ENCODE data around the gene CA7.

The CA7 gene

DNA sequence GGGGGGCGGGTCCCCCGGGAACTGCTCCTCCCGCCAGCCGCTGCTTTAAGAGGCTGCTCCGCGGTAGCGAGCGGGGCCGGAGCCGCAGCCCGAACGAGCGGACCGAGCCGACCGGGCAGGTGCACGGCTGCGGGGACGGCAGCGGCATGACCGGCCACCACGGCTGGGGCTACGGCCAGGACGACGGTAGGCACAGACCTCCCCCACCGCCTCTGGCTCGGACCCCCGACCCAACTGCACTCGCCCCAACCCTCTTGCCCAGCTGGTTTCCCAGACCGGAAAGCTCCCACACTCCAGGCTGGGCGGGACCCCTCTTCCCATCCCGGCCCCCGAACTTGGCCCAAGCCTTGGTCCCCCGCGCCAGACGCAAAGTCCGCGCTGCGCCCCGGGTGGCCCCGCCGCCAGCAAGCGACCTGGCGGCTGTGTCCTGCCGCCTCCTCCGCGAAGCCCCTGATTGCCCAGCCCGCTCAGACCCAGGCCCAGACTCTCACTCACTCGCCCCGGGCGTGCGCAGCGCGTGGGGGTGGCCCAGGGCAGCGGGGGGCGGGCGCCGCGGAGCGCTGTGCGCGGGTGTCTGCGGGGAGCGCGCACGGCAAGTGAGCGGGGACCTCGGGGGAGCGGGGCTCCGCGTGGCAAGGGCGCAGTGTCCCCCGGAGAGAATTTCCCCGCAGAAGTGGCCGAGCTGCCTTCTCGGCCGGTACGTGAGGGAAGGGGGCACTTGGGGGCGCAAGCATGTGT lies at the start of gene CA7:
Gene CA7 (plus strand): TSS at position 73 of the 738 bp plus-strand sequence. CDS start 74 bp downstream, at position 147.
- no peak for DNase-seq (ENCODE audit: low read depth)

GRCh38 chr16:66798161-66798560 lies 46.1 kb upstream of the CA7 start:
- peak; percentile 36 for DNase-seq (ENCODE audit: low read depth)

GRCh38 chr16:66800856-66801255 lies 43.4 kb upstream of the CA7 start:
- DNase-seq (ENCODE audit: low read depth), result no peak

DNA sequence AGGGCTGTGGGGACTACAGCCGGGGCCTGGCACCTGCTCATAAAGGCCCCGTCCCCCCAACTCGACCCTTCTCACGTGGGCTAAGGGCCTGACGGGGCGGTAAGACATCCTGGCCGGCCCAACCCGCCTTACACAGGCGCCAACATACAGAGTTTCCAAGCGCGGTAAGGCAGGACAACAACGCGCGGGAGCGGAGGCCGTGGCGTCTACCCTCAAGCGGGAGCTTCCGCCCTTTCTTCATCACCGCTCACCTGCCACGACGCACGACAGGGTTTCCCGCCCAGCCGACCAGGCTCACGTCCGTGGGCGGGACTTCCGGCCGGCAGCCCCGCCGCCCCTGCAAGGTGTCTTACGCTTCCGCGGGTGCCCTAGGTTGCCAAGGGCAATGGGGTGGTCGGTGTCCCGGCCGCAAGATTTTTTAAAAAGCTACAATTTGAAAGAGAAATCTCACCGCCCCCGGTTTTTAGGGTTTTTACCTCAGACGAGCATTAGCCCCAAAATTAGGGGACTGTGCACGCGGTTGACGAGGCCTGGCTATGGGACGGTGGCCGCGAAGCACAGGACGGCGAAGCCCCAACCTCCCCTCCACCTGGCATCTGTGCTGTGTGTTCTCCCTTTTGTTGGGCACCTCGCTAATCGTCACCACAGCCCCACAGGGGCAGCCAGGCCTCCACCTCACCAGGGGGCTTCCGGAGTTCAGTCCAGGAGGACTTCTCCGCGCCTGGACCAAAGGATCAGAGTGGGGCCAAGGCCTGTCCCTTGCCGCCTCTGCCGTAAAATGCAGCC lies 42.7 kb upstream of the CA7 start, which contains the start of gene TERB1:
Gene TERB1 (minus strand): TSS at position 265 of the 786 bp plus-strand sequence. CDS start 4,786 bp downstream, outside the sequence.
- DNase-seq (ENCODE audit: low read depth), result no peak

DNA sequence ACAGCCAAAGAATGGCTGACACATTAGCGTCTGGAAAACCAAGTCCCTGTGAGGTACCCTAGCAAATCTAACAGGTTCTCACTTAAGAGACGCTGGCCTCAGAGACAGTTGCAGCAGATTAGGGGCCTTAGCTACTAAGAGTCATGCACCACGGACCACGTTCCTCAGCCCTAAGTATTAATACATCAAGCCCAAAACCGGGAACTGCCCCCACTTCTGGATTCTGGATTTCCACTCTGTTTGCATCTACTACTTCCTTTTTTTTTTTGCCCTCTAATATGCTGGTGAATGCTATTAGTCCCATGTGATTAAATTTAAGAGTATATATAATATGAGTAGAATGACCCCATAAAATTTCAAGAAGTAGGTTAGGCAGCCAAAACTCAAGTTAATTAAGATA lies 42.1 kb upstream of the CA7 start:
- DNase-seq (ENCODE audit: low read depth), result no peak

DNA sequence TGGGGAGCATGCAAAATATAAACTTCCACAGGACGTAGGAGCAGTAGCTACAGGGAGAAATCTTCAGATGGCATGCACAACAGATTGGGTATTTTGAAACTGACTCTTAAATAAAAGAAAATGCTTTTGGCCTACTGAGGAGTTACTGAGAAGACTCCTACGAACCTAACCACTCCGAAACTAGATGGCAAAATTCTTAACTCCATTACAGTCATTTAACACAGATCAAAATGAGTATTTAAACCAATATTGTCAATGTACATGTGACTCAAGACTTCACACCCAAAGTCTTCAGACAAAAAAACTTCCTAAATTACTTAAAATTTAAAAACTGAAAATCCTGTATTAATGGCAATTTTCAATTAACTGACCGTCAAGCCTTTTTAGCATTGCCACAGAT lies 34.4 kb upstream of the CA7 start:
- no peak for DNase-seq (ENCODE audit: low read depth)

DNA sequence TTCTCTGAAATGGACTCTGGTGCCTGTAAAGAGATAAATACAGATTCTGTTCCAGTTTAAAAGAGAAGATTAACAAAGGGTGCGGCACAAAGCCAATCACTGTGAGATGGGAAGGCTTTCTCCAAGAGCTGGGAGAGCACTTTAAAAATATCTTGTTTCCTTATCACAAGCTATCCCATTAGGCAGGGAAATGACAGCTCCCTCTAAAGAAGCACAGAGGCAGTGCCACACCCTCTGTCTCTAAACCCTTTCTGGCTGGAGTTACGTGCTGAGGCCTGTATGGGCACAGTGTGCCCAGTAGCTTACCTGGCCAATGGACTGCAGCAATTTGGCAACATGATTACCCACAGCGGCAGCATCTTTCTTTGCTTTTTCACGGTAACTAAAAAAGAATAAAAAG lies 33.8 kb upstream of the CA7 start:
- DNase-seq (ENCODE audit: low read depth), result no peak

DNA sequence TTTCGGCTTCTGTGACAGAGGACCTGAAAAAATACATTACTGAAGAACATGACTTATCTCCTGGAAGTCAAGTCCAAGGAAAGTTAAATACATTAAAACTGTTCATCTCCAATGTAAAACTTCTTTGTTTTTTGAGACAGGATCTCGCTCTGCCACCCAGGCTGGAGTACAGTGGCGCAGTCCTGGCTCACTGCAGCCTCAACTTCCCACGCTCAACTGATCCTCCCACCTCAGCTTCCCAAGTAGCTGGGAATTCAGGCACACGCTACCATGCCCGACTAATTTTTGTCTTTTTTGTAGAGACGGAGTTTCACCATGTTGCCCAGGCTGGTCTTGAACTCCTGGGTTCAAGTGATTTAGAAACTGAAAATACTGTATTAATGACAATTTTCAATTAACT lies 33.2 kb upstream of the CA7 start:
- DNase-seq (ENCODE audit: low read depth), result no peak

DNA sequence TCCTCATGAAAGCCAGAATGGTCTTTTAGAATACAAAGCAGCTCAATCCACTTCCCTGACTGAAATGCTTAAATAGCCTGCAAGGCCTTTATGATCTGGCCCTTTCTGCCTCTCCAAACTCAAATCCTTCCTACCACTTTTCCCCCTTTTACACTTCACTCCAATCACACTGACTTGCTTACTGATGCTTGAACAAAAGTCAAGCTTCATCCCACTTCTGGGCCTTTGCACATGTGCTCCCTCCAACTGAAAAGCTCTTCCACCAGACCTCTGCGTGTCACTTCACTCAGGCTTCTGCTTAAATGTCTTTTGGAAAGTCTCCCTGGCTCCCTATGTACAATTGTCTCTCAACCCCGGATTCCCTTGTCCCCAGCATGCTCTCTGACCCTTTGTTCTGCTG lies 29.5 kb upstream of the CA7 start:
- DNase-seq (ENCODE audit: low read depth), result no peak

GRCh38 chr16:66824006-66824405 lies 20.2 kb upstream of the CA7 start:
- peak; percentile 37 for DNase-seq (ENCODE audit: low read depth)

GRCh38 chr16:66830422-66831404 lies 13.5 kb upstream of the CA7 start, which contains the start of gene NAE1:
NAE1 (minus strand) TSS chr16:66830976; CDS start chr16:66830899, 77 bp downstream.
- DNase-seq (ENCODE audit: low read depth), result peak; percentile 80

GRCh38 chr16:66832190-66832589 lies 12.0 kb upstream of the CA7 start:
- DNase-seq (ENCODE audit: low read depth), result no peak

DNA sequence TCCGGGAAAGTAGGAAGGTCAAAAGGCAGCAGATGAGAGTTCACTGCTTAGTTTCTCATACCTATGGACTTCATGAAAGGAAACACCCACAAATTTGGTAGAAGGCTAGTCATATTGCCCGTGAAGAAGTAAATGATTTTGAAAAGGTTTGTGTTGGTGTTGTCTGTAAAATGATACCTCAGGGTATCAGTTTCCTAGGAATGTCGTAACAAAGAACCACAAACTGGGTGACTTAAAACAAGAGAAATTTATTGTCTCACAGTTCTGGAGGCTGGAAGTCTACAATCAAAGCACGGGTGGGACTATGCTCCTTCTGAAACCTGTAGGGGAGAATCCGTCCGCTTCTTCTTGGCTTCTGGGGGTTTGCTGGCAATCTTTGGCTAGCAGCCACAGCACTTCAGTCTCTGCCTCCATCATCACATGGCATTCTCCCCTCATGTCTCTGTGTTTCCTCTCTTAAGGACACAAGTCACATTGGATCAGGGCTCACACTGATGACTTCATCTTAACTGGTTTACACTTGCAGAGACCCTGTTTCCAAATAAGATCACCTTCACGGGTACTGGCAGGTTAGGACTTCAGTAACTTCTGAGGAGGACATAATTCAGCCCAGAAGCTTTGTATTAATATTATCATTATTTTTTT lies 11.4 kb upstream of the CA7 start:
- DNase-seq (ENCODE audit: low read depth), result peak; percentile 80

GRCh38 chr16:66834746-66835145 lies 9.5 kb upstream of the CA7 start:
- no peak for DNase-seq (ENCODE audit: low read depth)

DNA sequence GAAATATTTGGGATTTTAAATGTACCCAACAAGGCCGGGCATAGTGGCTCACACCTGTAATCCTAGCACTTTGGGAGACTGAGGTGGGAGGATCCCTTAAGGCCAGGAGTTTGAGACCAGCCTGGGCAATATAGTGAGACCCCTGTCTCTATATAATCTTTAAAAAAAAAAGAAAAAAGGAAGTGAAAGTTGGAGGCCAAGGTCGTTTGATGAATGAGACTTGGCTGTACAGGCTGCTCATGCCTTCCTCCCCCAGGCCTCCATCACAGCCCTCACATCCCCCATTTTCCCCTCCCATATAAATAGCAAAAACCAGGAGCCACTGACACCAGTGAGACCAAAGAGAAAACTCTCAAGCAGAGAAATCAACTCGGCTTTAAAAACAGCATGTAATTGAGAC lies 3.3 kb upstream of the CA7 start:
- no peak for DNase-seq (ENCODE audit: low read depth)

DNA sequence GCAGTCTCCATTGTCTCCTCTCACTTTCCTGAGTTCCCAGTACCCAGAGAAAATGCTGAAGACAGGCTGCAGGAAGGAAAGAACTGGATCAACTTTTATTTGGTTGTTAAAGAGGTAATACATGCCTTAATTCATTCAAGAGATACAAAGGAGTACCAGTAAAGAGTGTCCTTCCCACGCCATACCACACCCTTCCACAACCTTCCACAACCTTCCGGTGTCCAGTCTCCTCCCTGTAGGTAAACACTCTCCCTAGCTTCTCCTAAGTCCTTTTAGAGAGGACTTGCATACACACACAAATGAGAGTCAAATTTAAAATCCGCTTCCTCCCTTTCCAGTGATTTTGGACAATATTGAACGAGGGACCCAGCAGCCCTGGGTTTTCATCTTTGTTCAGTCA lies 2.8 kb upstream of the CA7 start:
- DNase-seq (ENCODE audit: low read depth), result no peak

GRCh38 chr16:66842765-66843164 lies 1.4 kb upstream of the CA7 start:
- DNase-seq (ENCODE audit: low read depth), result peak; percentile 18

- no peak for DNase-seq (ENCODE audit: low read depth)
Measured at GRCh38 chr16:66843191-66843590, 1.0 kb upstream of the CA7 start.

GRCh38 chr16:66844009-66844341 lies 239 bp upstream of the CA7 start:
- DNase-seq (ENCODE audit: low read depth), result no peak

- no peak for DNase-seq (ENCODE audit: low read depth)
Measured at GRCh38 chr16:66845080-66845410, 831 bp downstream of the CA7 start.

GRCh38 chr16:66845791-66846221 lies 1.6 kb downstream of the CA7 start:
- no peak for DNase-seq (ENCODE audit: low read depth)

GRCh38 chr16:66846266-66846665 lies 2.1 kb downstream of the CA7 start:
- DNase-seq (ENCODE audit: low read depth), result no peak

All from iris pigment epithelial cell (primary cell).